HEK293 (cell line): ENCODE data around the gene FBXW11.

ENCODE experiments used
- CTCF ChIA-PET: fragments of 350-600 bp; formaldehyde crosslinking; extraction: SDS; loops from one replicate; lab custom pipeline; 2021; ENCODE audit warnings: antibody characterized with exemption; lab: Yijun Ruan, JAX
- POLR2A ChIA-PET: fragments of 300-600 bp; formaldehyde crosslinking; extraction: SDS; loops from one replicate; lab custom pipeline; 2020; ENCODE audit warnings: antibody characterized with exemption, inconsistent platforms; lab: Yijun Ruan, JAX
- H3K27ac ChIP-seq: fragments of 200-500 bp; sonication (Bioruptor generic); 2 replicates; pipeline ENCODE4 v1.5.1; 2014; ENCODE audit warnings: low read depth, low read length, control low read depth, inconsistent platforms; ENCODE audit errors: extremely low read depth
- H3K36me3 ChIP-seq, 2 experiments: fragments of 200-500 bp in 1 of 2; sonication (Bioruptor generic) in 1 of 2; 1 replicate in 1 of 2; 2 replicates in 1 of 2; pipeline ENCODE4 v1.5.1; 2014 to 2017; ENCODE audit warnings: inconsistent platforms in 2 of 2, low read length in 2 of 2; ENCODE audit not compliant: control insufficient read depth in 2 of 2, insufficient read depth in 1 of 2
- H3K4me1 ChIP-seq: fragments of 200-500 bp; sonication (Bioruptor generic); 2 replicates; pipeline ENCODE4 v1.5.1; 2014; ENCODE audit warnings: mild to moderate bottlenecking, low read length, inconsistent platforms; ENCODE audit not compliant: control insufficient read depth, insufficient read depth
- H3K4me3 ChIP-seq: 2 replicates; pipeline ENCODE4 v1.5.1; 2011; ENCODE audit warnings: low read depth, mild to moderate bottlenecking, control low read depth, low read length, moderate library complexity
- H3K9me3 ChIP-seq: fragments of 200-500 bp; sonication (Bioruptor generic); 2 replicates; pipeline ENCODE4 v1.5.1; 2014; ENCODE audit warnings: low read depth, low read length, inconsistent platforms; ENCODE audit not compliant: control insufficient read depth, insufficient read depth
- GLI4 ChIP-seq: fragments of 450-650 bp; formaldehyde crosslinking; IDR thresholded peaks from 2 replicates; pipeline ENCODE4 v1.5.1; 2016; ENCODE audit warnings: missing biosample characterization, missing genetic modification characterization
- MYNN ChIP-seq: fragments of 450-650 bp; formaldehyde crosslinking; IDR thresholded peaks from 2 replicates; pipeline ENCODE4 v1.5.1; 2016; ENCODE audit warnings: missing biosample characterization, missing genetic modification characterization, borderline replicate concordance
- PRDM2 ChIP-seq: fragments of 450-650 bp; formaldehyde crosslinking; IDR thresholded peaks from 2 replicates; pipeline ENCODE4 v1.5.1; 2016; ENCODE audit warnings: missing biosample characterization, missing genetic modification characterization, borderline replicate concordance
- SCRT1 ChIP-seq: fragments of 450-650 bp; formaldehyde crosslinking; IDR thresholded peaks from 2 replicates; pipeline ENCODE4 v1.5.1; 2016; ENCODE audit warnings: missing biosample characterization, missing genetic modification characterization, borderline replicate concordance
- TSHZ1 ChIP-seq: fragments of 450-650 bp; formaldehyde crosslinking; IDR thresholded peaks from 2 replicates; pipeline ENCODE4 v1.5.1; 2016; ENCODE audit warnings: missing biosample characterization, missing genetic modification characterization, borderline replicate concordance
- YY1 ChIP-seq: fragments of 450-650 bp; formaldehyde crosslinking; IDR thresholded peaks from 2 replicates; pipeline ENCODE4 v1.5.1; 2018; ENCODE audit warnings: missing biosample characterization, missing genetic modification characterization
- ZBTB44 ChIP-seq: fragments of 450-650 bp; IDR thresholded peaks from 2 replicates; pipeline ENCODE4 v1.5.1; 2018; ENCODE audit warnings: missing biosample characterization, mild to moderate bottlenecking, missing genetic modification characterization
- ZNF121 ChIP-seq: fragments of 450-650 bp; formaldehyde crosslinking; IDR thresholded peaks from 2 replicates; pipeline ENCODE4 v1.5.1; 2016; ENCODE audit warnings: missing biosample characterization, missing genetic modification characterization
- ZNF148 ChIP-seq: fragments of 450-650 bp; formaldehyde crosslinking; IDR thresholded peaks from 2 replicates; pipeline ENCODE4 v1.5.0; 2017; ENCODE audit warnings: missing biosample characterization, missing genetic modification characterization, borderline replicate concordance
- ZNF280D ChIP-seq: fragments of 450-650 bp; formaldehyde crosslinking; IDR thresholded peaks from 2 replicates; pipeline ENCODE4 v1.5.1; 2016; ENCODE audit warnings: missing biosample characterization, missing genetic modification characterization
- ZNF362 ChIP-seq: fragments of 450-650 bp; formaldehyde crosslinking; IDR thresholded peaks from 2 replicates; pipeline ENCODE4 v1.5.1; 2016; ENCODE audit warnings: missing biosample characterization, missing genetic modification characterization
- ZNF398 ChIP-seq: fragments of 450-650 bp; formaldehyde crosslinking; IDR thresholded peaks from 2 replicates; pipeline ENCODE4 v1.5.1; 2017; ENCODE audit warnings: missing biosample characterization, missing genetic modification characterization
- ZNF521 ChIP-seq: fragments of 450-650 bp; formaldehyde crosslinking; IDR thresholded peaks from 2 replicates; pipeline ENCODE4 v1.5.1; 2017; ENCODE audit warnings: missing biosample characterization, mild to moderate bottlenecking, missing genetic modification characterization
- ZNF549 ChIP-seq: fragments of 450-650 bp; IDR thresholded peaks from 2 replicates; pipeline ENCODE4 v1.5.1; 2018; ENCODE audit warnings: missing biosample characterization, missing genetic modification characterization, mild to moderate bottlenecking, inconsistent platforms, moderate library complexity
- ZNF658 ChIP-seq: fragments of 450-650 bp; formaldehyde crosslinking; IDR thresholded peaks from 2 replicates; pipeline ENCODE4; 2016; ENCODE audit warnings: missing biosample characterization, missing genetic modification characterization
- ZNF747 ChIP-seq: fragments of 450-650 bp; formaldehyde crosslinking; IDR thresholded peaks from 2 replicates; pipeline ENCODE4 v1.5.1; 2016; ENCODE audit warnings: missing biosample characterization, missing genetic modification characterization

The FBXW11 gene

GRCh38 chr5:171839112-171839511 lies 167.3 kb downstream of the FBXW11 start (continued):
- TF ChIP-seq TSHZ1 (tag by site-specific recombination) (no peak), ZNF549 (tag by site-specific recombination) (no peak), ZNF280D (tag by site-specific recombination) (no peak), ZBTB44 (tag by site-specific recombination) (no peak), ZNF521 (tag by site-specific recombination) (no peak), ZNF121 (no peak), YY1 (tag by site-specific recombination) (no peak), ZNF362 (tag by site-specific recombination) (no peak), ZNF747 (tag by site-specific recombination) (no peak)

- CTCF ChIA-PET = interaction anchor here (1.0 to 1.5 kb wide), 2 partner anchors 12 to 208 kb away, joined by 4 read pairs; no protein-coding TSS in a partner anchor
- H3K27ac ChIP-seq = no peak overlapping the region
- POLR2A ChIA-PET = no interaction called here
- TF ChIP-seq MYNN (tag by site-specific recombination) (no peak), ZNF398 (tag by site-specific recombination) (no peak), ZNF658 (tag by site-specific recombination) (no peak), GLI4 (no peak), ZNF549 (tag by site-specific recombination) (no peak), PRDM2 (no peak), SCRT1 (no peak), ZNF148 (tag by site-specific recombination) (no peak)
Observed at GRCh38 chr5:171838066-171838465, 168.4 kb downstream of the FBXW11 start.

More at GRCh38 chr5:171838066-171838465, 168.4 kb downstream of the FBXW11 start:
- no peak overlapping the region for H3K4me3 ChIP-seq
- H3K4me1 ChIP-seq = no peaks in the 10 kb centered on the region
- H3K36me3 ChIP-seq = no peaks in the 10 kb centered on the region
- H3K9me3 ChIP-seq = no peaks in the 10 kb centered on the region
